ENCODE results near the gene ARHGEF7.
A peak's percentile ranks its signal among the peaks of the same experiment; 100 is the strongest.
"Not testable (repeated sequence)": the region's sequence is repeated elsewhere in the genome, so short reads cannot be mapped to it uniquely, and the experiment has no call there.

ARHGEF7 gene

GRCh38 chr13:111230385-111230930, 115.3 kb downstream of the ARHGEF7 start:
- no peak for DNase-seq

GRCh38 chr13:111232191-111232590, 117.1 kb downstream of the ARHGEF7 start:
- no peak for DNase-seq

DNA sequence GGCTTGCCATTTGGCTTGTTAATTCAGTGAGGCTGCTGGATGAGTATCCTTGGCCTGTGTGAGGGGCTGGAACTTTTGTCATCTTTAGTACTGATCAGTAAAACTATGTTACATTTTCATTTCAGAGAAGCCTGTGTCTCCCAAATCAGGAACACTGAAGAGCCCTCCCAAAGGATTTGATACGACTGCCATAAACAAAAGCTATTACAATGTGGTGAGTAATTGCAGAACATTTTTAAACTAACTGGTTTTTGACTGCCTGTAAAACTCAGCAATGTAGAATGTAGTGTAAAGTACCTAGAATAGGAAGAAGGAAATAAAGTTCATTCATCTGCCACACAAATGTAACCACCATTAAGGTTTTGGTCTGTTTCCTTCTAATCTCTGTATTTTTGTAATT, 118.0 kb downstream of the ARHGEF7 start:
- DNase-seq = no peak

- DNase-seq = no peak
Observed at GRCh38 chr13:111239764-111240670, 124.9 kb downstream of the ARHGEF7 start.

DNA sequence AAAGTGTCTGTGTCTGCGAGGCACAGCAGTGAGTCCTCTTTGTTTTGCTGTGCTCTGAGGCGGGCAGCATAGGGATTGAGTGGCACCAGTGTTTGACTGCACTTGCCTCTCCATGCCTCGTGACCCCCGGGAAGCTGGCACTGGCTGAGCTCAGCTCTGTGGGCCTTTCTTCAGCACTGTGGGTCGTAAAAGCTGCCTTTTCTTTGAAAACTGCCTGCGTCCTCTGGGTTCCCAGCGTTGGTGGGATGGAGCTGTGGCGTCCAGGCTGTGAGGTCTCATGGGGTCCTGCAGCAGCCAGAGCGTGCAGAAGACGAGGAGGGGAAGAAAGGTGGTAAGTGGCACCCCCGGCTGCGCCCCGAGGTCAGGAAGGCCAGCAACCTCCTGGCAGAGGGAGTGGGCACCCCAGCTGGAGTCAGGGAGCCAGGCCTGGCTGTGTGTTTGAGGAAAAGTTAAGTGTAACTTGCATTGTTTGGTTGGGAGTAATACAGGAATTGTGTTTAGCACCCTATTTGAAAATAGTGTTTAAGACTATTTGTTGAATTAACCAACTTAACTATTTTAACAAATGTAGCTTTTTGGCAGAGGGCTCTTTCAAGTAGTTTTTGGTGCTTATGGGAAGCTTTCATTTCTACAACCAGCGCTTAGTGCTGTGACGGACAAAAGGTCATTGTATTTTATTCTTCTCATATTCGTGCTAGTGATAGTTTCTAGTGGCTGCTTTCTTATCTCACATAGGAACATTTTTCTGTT, 126.1 kb downstream of the ARHGEF7 start:
- DNase-seq = no peak

DNA sequence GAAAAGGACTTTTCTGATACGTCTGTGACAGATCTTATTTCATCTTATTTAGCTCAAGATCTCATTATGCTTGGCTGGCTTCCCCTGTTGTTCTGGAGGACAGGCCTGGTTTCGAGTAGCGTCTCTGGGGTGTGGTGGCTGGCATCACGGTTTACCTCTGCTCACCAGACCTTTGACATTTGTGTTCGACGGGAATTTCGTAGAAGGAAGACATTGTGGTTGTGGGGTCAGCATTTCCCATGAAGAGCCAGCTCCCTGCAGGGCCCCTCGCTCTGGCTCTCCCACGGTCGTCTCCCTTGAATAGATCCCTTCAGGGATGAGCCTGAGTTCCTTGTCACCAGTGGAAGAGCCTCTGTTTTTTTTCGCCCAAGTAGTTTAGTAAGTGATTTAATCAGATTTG, 126.8 kb downstream of the ARHGEF7 start:
- no peak for DNase-seq

GRCh38 chr13:111242585-111242984, 127.5 kb downstream of the ARHGEF7 start:
- DNase-seq = no peak

GRCh38 chr13:111243981-111244380, 128.9 kb downstream of the ARHGEF7 start:
- no peak for DNase-seq

- DNase-seq = no peak
Observed at GRCh38 chr13:111245576-111246384, 130.7 kb downstream of the ARHGEF7 start.

GRCh38 chr13:111247552-111247951, 132.4 kb downstream of the ARHGEF7 start:
- DNase-seq = no peak

- DNase-seq = no peak
Observed at GRCh38 chr13:111248822-111249221, 133.7 kb downstream of the ARHGEF7 start.

- no peak for DNase-seq
Observed at GRCh38 chr13:111249637-111250360, 134.7 kb downstream of the ARHGEF7 start.

- DNase-seq = peak; percentile 4
Observed at GRCh38 chr13:111251646-111252445, 136.7 kb downstream of the ARHGEF7 start.

DNA sequence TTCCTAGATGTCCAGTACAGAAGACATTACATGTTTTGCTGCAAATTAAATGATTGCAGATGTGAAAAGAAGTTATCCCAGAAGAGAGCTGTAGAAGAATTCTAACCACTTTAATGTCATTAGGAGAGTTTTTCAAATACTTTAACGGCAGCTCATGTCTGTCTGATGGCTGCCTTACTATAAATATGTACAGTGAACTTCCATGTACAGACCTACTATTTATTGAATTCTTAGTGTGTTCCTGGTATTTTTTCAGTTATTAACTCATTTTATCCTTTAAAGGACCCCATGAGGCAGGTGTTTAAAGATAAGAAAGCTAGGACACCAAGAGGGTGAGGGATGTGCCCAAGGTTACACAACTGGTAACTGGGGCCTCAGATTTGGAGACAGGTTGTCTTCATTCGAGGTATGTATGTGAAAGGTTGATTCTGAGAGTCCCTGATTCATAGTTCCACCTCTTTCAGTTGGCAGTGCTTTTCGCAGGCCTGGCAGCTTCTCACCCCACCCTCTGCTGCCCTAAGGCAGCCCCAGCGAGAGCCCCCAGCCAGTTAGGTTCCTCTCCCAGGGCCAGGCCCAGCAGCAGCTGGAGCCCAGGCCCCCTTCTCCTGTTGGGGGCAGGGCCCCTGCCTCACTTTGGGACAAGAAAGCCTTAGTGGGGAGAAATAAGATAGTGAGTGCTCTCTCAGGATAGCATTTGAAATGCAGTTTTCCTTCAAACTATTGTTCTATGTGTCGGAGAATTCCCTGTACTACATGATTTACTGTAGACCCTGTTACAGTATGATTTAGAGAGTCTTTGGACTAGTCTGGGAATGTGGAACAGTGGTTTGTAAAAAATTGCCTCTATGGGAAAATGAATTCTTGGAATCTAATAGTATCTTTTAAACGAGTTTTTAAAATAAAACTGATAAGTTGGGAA, 137.6 kb downstream of the ARHGEF7 start:
- no peak for DNase-seq

GRCh38 chr13:111253365-111253872, 138.3 kb downstream of the ARHGEF7 start:
- no peak for DNase-seq

- DNase-seq = no peak
Observed at GRCh38 chr13:111255228-111255790, 140.2 kb downstream of the ARHGEF7 start.

DNA sequence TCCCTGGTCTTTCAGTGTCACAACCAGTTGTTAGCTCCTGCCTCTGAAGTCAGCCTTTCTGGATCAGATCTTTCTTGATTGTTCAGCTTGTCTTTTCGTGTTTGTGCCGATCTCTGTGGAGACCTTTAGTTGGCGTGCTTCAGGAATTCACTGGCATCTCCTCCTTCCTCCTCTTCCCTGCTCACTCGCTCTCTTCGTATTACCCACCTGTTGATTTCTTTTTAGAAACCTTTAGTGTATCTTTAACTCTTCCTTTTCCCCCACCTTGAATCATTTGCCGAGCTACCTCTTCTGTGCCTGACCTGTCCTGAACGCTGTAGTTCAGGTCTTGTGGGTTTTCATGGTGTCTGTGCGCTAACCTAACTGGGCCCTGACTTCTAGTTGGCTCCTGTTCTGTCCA, 141.3 kb downstream of the ARHGEF7 start:
- no peak for DNase-seq

- DNase-seq = no peak
Observed at GRCh38 chr13:111256946-111257345, 141.8 kb downstream of the ARHGEF7 start.

DNA sequence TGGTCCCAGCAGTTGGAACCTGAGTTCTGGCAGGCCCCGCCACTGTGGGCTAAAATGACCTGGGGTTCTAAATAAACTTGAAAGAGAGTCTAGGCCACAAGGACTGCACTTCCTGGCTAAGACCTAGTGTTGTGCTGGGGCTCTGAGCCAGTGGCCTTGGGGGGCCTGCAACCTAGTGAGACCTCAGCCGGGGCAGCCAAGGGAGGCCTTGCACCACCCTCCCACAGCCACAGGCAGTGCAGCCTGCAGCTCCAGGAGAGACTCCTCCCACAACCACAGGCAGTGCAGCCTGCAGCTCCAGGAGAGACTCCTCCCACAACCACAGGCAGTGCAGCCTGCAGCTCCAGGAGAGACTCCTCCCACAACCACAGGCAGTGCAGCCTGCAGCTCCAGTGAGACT, 142.8 kb downstream of the ARHGEF7 start:
- not testable (repeated sequence) for DNase-seq

- DNase-seq = no peak
Observed at GRCh38 chr13:111258637-111259036, 143.5 kb downstream of the ARHGEF7 start.

Measured in hematopoietic multipotent progenitor cell treated with erythropoietin and hydrocortisone succinate and interleukin-3 and kit ligand, for 4 days (in vitro differentiated cells).